NCI-H82 treated with DMSO at 0.1 percent for 48 hours (cell line): ENCODE data around the gene TMA7B.
"Not testable (repeated sequence)": the region's sequence is repeated elsewhere in the genome, so short reads cannot be mapped to it uniquely, and the experiment has no call there.

Source experiments
- DNase-seq: peaks from one replicate; lab custom pipeline; 2025; ENCODE audit not compliant: unreplicated experiment; lab: John Stamatoyannopoulos, UW

TMA7B gene

GRCh38 chr22:39951603-39952293, 8.4 kb upstream of the TMA7B start:
- DNase-seq, result not testable (repeated sequence)

DNA sequence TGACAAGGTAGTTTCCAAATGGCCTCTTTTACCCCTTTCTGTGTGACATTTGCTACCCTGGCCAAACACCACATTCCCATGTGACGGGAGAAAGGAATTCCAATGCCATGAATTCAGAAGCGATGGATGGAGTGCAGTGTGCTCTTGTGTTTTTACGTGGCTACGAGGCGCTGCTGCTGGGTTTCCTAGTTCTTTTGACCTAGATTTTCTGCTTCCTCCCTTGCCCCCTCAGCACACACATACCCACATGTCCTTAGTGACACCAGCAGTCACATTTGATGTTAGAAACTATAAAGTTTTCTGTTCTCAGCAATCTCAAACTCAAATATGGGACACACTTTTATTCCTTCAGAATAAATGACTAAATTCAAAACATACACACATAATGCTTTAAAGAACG, 7.8 kb upstream of the TMA7B start:
- DNase-seq, result no peak

- DNase-seq, result no peak
These were observed 7.1 kb upstream of the TMA7B start for GRCh38 chr22:39953101-39953500.

GRCh38 chr22:39954584-39955055, 5.6 kb upstream of the TMA7B start:
- no peak for DNase-seq

DNA sequence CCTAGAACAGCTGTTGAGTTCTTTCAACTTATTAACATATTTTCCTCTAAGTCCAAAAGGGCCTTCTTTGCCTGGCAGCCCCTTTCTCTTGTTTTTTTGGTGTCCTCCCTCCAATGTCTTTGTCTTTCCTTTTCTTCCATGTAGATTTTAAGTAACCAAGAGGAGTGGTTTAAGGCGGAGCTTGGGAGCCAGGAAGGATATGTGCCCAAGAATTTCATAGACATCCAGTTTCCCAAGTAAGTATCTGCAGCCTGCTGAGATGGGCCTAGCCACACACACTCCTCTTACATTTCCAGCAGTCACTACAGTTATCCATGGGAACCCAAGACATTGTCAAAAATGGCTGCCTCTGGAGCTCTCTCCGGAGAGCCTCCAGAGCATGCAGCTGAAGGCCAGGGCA, 4.5 kb upstream of the TMA7B start:
- no peak for DNase-seq

- no peak for DNase-seq
These were observed 3.1 kb upstream of the TMA7B start for GRCh38 chr22:39956932-39957664.

DNA sequence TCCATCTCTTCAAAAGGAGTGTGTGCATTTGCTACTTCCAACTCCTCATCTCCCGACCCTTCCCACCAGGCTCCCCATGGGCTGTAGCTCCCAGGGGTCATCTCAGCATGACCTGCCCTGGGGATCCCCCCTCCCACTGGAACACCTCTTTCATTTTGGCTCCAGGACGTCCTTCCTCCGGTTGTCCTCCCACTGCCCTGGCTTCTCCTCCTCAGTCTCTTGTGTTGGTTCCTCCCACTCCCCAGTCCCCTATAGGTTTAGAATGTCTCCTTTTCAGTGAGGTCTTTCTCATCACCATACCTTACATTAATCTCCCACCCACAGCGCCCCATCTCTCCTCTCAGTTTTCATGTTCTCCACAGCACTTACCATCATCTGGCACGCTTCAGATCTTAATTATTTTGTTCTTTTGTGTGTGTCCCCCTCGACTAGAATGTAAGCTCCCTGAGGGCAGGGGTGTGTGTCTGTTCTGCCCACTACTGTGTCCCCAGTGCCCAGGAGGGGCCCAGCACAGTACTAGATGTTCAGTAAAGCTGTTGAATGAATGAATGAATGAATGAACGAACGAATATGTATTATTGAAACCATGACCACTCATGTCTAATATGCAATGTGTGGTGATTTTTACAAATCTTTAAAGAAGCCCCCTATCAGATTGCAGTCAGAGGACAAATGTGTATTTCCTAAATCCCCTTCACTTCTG, 2.0 kb upstream of the TMA7B start:
- no peak for DNase-seq

GRCh38 chr22:39958949-39959639, 1.1 kb upstream of the TMA7B start:
- no peak for DNase-seq

GRCh38 chr22:39960791-39961746, 872 bp downstream of the TMA7B start:
- DNase-seq, result no peak

GRCh38 chr22:39962071-39962470, 1.9 kb downstream of the TMA7B start:
- DNase-seq, result no peak

GRCh38 chr22:39965748-39966147, 5.6 kb downstream of the TMA7B start:
- no peak for DNase-seq

- no peak for DNase-seq
These were observed 6.3 kb downstream of the TMA7B start for GRCh38 chr22:39966470-39966869.

GRCh38 chr22:39967103-39967829, 7.1 kb downstream of the TMA7B start:
- no peak for DNase-seq

DNA sequence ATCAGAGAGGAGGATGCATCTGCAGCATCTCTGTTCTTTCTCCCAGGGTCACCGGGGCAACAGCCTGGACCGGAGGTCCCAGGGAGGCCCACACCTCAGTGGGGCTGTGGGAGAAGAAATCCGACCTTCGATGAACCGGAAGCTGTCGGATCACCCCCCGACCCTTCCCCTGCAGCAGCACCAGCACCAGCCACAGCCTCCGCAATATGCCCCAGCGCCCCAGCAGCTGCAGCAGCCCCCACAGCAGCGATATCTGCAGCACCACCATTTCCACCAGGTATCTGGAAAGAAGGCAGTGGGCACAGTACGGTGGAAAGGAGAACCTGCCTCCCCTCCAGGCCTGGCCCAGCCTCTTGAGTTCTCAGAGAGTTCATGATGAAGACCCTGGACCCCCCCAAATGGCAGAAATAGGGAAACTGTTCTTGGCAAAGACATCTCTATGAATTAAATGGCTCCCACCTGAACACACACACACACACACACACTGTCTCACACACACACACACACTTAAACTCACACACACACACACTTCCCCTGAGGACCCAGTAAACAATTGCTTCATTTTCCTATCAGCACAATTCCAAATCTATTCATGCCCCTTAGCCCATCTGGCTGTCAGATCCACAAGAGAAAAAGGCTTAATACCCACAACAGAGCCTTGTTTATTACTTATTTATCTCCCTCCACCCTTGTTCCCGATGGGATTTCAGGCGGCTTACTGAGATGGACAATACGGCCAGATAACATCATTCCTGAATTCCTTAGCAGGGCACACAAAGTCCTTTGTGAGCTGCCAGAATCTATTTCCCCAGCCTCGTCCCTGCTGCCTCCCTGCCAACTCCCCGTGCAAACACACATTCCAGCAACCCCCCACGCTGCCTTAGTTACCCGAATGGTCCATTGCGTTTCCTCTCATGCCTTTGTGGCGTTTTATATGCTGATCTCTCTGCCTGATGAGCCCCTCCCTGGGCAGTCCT, 8.1 kb downstream of the TMA7B start:
- no peak for DNase-seq

GRCh38 chr22:39970742-39971141, 10.5 kb downstream of the TMA7B start:
- no peak for DNase-seq

DNA sequence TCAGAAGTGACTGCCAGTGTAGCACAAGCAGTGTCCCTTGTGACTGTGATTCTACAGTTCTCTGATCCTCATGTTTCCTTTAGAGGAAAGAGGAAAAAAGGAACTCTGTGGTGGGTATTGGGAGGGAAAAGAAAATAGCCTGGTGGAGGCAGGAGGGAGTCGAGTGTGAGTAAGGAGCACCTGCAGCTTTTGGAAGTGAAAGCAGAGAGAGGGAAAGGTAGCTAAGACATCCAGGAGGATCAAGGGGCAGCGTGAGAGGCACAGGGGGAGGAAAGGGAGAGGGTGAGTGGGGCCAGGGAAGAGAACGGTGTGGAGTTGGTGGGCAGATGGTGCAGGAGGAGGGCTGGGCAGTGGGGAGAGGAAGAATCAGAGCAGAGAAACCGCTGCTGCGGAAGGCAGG, 12.4 kb downstream of the TMA7B start:
- no peak for DNase-seq

DNA sequence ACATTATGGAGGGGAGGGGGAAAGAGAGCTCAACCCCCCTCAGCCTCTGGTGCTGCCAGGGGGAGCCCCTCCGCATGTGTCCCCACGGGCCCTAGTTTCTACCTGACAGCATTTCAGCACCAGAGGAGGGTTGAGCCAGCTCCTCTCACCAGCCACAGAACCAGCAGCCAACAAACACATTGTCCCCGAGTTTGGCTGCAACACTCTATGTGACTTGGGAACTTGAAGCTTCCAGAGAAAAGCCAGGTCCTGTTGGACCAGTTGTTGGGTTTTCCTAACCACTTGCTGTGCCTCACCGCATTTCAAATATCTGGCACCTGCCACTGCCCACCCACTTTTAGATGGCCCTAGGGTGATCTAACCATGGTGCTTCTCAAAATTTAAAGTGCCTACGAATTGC, 13.5 kb downstream of the TMA7B start:
- no peak for DNase-seq

DNA sequence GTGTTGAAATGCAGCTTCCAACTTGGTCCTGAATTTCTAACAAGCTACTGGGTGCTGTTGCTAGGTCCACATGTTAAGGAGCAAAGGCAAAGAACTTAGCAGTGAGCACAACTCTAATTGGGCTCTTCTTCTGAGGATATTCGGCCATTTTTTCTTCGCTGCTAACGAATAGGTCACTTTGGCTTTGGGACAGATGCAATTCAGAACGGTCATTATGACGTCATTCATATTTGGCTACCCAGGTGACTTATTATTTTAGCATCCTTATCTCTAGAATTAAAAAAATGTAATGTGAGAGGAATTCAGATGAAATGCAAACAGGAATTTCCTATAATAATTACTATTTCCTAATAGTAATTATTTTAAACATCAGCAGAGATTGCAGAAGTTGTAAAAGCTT, 13.9 kb downstream of the TMA7B start:
- no peak for DNase-seq
